Fibroblast of skin of left quadriceps (primary cell): Measurements from ENCODE around the gene ANKDD1B.
"Not testable (repeated sequence)": the region's sequence is repeated elsewhere in the genome, so short reads cannot be mapped to it uniquely, and the experiment has no call there.

Experiments used
- DNase-seq, 2 experiments: peaks; one replicate each; pipeline ENCODE4 v3.0.0-alpha.2; 2013; ENCODE audit warnings: low read depth in 2 of 2

ANKDD1B gene

GRCh38 chr5:75660678-75661465, 49.6 kb downstream of the ANKDD1B start:
- no peak for DNase-seq

GRCh38 chr5:75662061-75662460, 50.8 kb downstream of the ANKDD1B start:
- no peak for DNase-seq

GRCh38 chr5:75663579-75664284, 52.5 kb downstream of the ANKDD1B start:
- DNase-seq, result no peak

GRCh38 chr5:75664979-75665378, 53.7 kb downstream of the ANKDD1B start:
- DNase-seq, result no peak

- DNase-seq, result no peak
Observed at GRCh38 chr5:75666801-75667200, 55.5 kb downstream of the ANKDD1B start.

GRCh38 chr5:75667586-75667985, 56.3 kb downstream of the ANKDD1B start:
- DNase-seq, result no peak

GRCh38 chr5:75668445-75668844, 57.2 kb downstream of the ANKDD1B start:
- no peak for DNase-seq

- DNase-seq, result no peak
Observed at GRCh38 chr5:75668977-75669689, 57.9 kb downstream of the ANKDD1B start.

GRCh38 chr5:75670577-75670976, 59.3 kb downstream of the ANKDD1B start:
- no peak for DNase-seq

- DNase-seq, result no peak
Observed at GRCh38 chr5:75671506-75671905, 60.3 kb downstream of the ANKDD1B start.

GRCh38 chr5:75672616-75673015, 61.4 kb downstream of the ANKDD1B start:
- no peak for DNase-seq

GRCh38 chr5:75675783-75676182, 64.5 kb downstream of the ANKDD1B start:
- no peak for DNase-seq

GRCh38 chr5:75677607-75678006, 66.4 kb downstream of the ANKDD1B start:
- no peak for DNase-seq

GRCh38 chr5:75678155-75678554, 66.9 kb downstream of the ANKDD1B start:
- DNase-seq, result no peak

GRCh38 chr5:75681125-75681830, 70.0 kb downstream of the ANKDD1B start:
- DNase-seq, result peak; percentile 15 to 20

- DNase-seq, result no peak
Observed at GRCh38 chr5:75685141-75685540, 73.9 kb downstream of the ANKDD1B start.

- DNase-seq, result no peak
Observed at GRCh38 chr5:75686480-75686879, 75.2 kb downstream of the ANKDD1B start.

- DNase-seq, result no peak
Observed at GRCh38 chr5:75690669-75691068, 79.4 kb downstream of the ANKDD1B start.

- DNase-seq, result no peak
Observed at GRCh38 chr5:75694781-75695180, 83.5 kb downstream of the ANKDD1B start.

GRCh38 chr5:75695472-75696351, 84.5 kb downstream of the ANKDD1B start:
- not testable (repeated sequence) for DNase-seq

GRCh38 chr5:75701856-75702255, 90.6 kb downstream of the ANKDD1B start:
- DNase-seq, result no peak
